T-helper 17 cell (primary cell): ENCODE data around the gene LDB3. TPM values are rescaled to one million over a fixed set of nuclear protein-coding genes. Genes with fewer than 3 reads are reported as not detected.

Source experiments
- ATAC-seq: fragments of 150-1000 bp; cut with Tn5 transposase; 2 replicates; pipeline ENCODE4 v1.10.0; 2021; ENCODE audit warnings: mild to moderate bottlenecking, moderate library complexity
- DNase-seq, 3 donors: peaks; one replicate each; pipeline versions ENCODE4 v3.0.0 to v3.0.0-alpha.2; 2020 to 2021
- H3K9me3 ChIP-seq: one replicate; pipeline ENCODE4 v1.7.0; 2013; ENCODE audit warnings: low read length, mild to moderate bottlenecking; ENCODE audit not compliant: control insufficient read depth, poor library complexity, severe bottlenecking
- H3K27ac Mint-ChIP-seq: one replicate; pipeline ENCODE4 v1.8.0; 2022; ENCODE audit warnings: mild to moderate bottlenecking, moderate library complexity, mixed read lengths
- H3K27me3 Mint-ChIP-seq: one replicate; pipeline ENCODE4 v1.8.0; 2022; ENCODE audit warnings: mixed read lengths
- H3K36me3 Mint-ChIP-seq: one replicate; pipeline ENCODE4 v1.8.0; 2022; ENCODE audit warnings: low read depth, mixed read lengths
- H3K4me1 Mint-ChIP-seq: one replicate; pipeline ENCODE4 v1.8.0; 2022; ENCODE audit warnings: mild to moderate bottlenecking, mixed read lengths
- H3K4me3 Mint-ChIP-seq: one replicate; pipeline ENCODE4 v1.8.0; 2022; ENCODE audit warnings: mild to moderate bottlenecking, moderate library complexity, mixed read lengths
- total RNA-seq, 4 donors: library from RNA in 2 of 4; stranded (reverse) in 2 of 4; gene quantifications; one replicate each; pipeline ENCODE4 v1.2.3 and lab custom pipeline; 2022 to 2026

Gene LDB3
- total RNA-seq, 2 donors from 2014 or later: not detected

- no peaks in the 10 kb centered on the region for H3K9me3 ChIP-seq
- ATAC-seq (no peak), DNase-seq (no peak)
- no peaks in the 10 kb centered on the region for H3K27me3 Mint-ChIP-seq
- H3K4me3 Mint-ChIP-seq: no peak overlapping the region
- H3K36me3 Mint-ChIP-seq: no peaks in the 10 kb centered on the region
- no peak overlapping the region for H3K27ac Mint-ChIP-seq
- peaks cover 5% of the 10 kb centered on the region for H3K4me1 Mint-ChIP-seq
Observed at GRCh38 chr10:86663576-86664339, 4.6 kb upstream of the LDB3 start.

- Mint-ChIP-seq H3K27ac (no peak overlapping the region), H3K4me1 (peaks cover 5% of the 10 kb centered on the region), H3K4me3 (no peak overlapping the region), H3K36me3 (no peaks in the 10 kb centered on the region), H3K27me3 (no peaks in the 10 kb centered on the region)
- no peak for DNase-seq
- ATAC-seq: no peak
- H3K9me3 ChIP-seq: no peaks in the 10 kb centered on the region
Observed at GRCh38 chr10:86664341-86665217, 3.7 kb upstream of the LDB3 start.

- Mint-ChIP-seq H3K27me3 (no peaks in the 10 kb centered on the region), H3K4me1 (peaks cover 5% of the 10 kb centered on the region), H3K27ac (no peak overlapping the region), H3K4me3 (no peak overlapping the region), H3K36me3 (no peaks in the 10 kb centered on the region)
- no peak for ATAC-seq
- DNase-seq: no peak
- no peaks in the 10 kb centered on the region for H3K9me3 ChIP-seq
Observed at GRCh38 chr10:86665218-86665607, 3.1 kb upstream of the LDB3 start.

DNA sequence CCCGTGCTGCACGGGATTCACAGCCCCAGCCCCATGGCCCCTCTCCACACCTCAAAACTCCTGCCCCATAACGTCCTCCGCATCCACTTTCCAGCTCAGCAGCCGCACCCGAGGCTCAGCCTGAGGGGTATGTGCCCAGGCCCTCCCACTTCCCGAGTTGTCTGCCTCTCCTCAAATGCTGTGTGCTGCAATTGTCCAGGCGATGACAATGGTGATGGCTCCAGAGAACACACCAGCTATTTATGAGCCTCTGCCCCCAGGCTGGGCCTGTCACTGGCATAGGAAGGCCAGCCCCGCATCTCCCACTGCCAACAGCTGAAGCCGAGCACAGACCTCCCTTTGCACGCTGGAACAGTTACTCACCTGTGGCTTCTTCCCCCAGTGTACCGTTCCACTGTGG, 2.4 kb upstream of the LDB3 start:
- Mint-ChIP-seq H3K36me3 (no peaks in the 10 kb centered on the region), H3K4me3 (no peak overlapping the region), H3K4me1 (peaks cover 5% of the 10 kb centered on the region), H3K27ac (no peak overlapping the region), H3K27me3 (no peaks in the 10 kb centered on the region)
- ATAC-seq (no peak), DNase-seq (no peak)
- no peaks in the 10 kb centered on the region for H3K9me3 ChIP-seq

GRCh38 chr10:86666538-86666937, 1.8 kb upstream of the LDB3 start:
- ATAC-seq (no peak), DNase-seq (no peak)
- Mint-ChIP-seq H3K4me3 (no peak overlapping the region), H3K36me3 (no peaks in the 10 kb centered on the region), H3K4me1 (peaks cover 5% of the 10 kb centered on the region), H3K27me3 (no peaks in the 10 kb centered on the region), H3K27ac (no peak overlapping the region)
- no peaks in the 10 kb centered on the region for H3K9me3 ChIP-seq

- no peaks in the 10 kb centered on the region for H3K9me3 ChIP-seq
- H3K4me1 Mint-ChIP-seq: peaks cover 5% of the 10 kb centered on the region
- no peaks in the 10 kb centered on the region for H3K36me3 Mint-ChIP-seq
- no peak overlapping the region for H3K27ac Mint-ChIP-seq
- no peaks in the 10 kb centered on the region for H3K27me3 Mint-ChIP-seq
- ATAC-seq (no peak), DNase-seq (no peak)
- no peak overlapping the region for H3K4me3 Mint-ChIP-seq
Observed at GRCh38 chr10:86667421-86668181, 710 bp upstream of the LDB3 start.

GRCh38 chr10:86670290-86670811, 2.0 kb downstream of the LDB3 start:
- H3K9me3 ChIP-seq: no peaks in the 10 kb centered on the region
- Mint-ChIP-seq H3K4me3 (no peak overlapping the region), H3K36me3 (no peaks in the 10 kb centered on the region), H3K27me3 (peaks cover 12% of the 10 kb centered on the region), H3K27ac (no peak overlapping the region), H3K4me1 (peaks cover 4% of the 10 kb centered on the region)
- no peak for ATAC-seq
- DNase-seq: no peak

DNA sequence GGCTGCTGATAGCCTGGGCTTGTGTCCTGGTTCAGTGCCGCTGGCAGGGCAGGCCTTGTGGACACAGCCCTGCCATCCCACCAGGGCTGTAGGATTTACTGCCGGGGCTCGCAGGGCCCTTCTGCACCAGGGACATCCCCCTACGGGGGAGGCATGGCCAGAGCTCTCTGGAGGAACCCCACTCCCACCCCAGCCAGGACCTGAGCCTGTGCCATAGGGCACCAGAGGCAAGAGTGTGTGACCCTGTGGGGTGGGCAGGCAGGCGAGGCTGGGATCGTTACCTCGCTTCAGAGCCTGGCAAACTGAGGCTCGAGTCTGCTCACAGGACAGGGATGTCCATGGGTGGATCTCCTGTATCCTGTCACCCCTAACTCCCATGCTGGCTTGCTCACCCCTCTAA, 2.6 kb downstream of the LDB3 start:
- ATAC-seq (no peak), DNase-seq (no peak)
- H3K36me3 Mint-ChIP-seq: no peaks in the 10 kb centered on the region
- H3K27me3 Mint-ChIP-seq: peaks cover 17% of the 10 kb centered on the region
- H3K4me3 Mint-ChIP-seq: no peak overlapping the region
- no peak overlapping the region for H3K27ac Mint-ChIP-seq
- no peaks in the 10 kb centered on the region for H3K9me3 ChIP-seq
- H3K4me1 Mint-ChIP-seq: peaks cover 4% of the 10 kb centered on the region

- Mint-ChIP-seq H3K36me3 (no peaks in the 10 kb centered on the region), H3K27me3 (peaks cover 20% of the 10 kb centered on the region), H3K4me3 (no peak overlapping the region), H3K4me1 (peaks cover 2% of the 10 kb centered on the region), H3K27ac (no peak overlapping the region)
- H3K9me3 ChIP-seq: no peaks in the 10 kb centered on the region
- DNase-seq (no peak), ATAC-seq (no peak)
Observed at GRCh38 chr10:86671419-86671818, 3.1 kb downstream of the LDB3 start.

- ATAC-seq (no peak), DNase-seq (no peak)
- no peaks in the 10 kb centered on the region for H3K9me3 ChIP-seq
- H3K27ac Mint-ChIP-seq: no peak overlapping the region
- peaks cover 20% of the 10 kb centered on the region for H3K27me3 Mint-ChIP-seq
- H3K4me3 Mint-ChIP-seq: no peak overlapping the region
- H3K4me1 Mint-ChIP-seq: peaks cover 2% of the 10 kb centered on the region
- no peaks in the 10 kb centered on the region for H3K36me3 Mint-ChIP-seq
Observed at GRCh38 chr10:86671985-86672710, 3.8 kb downstream of the LDB3 start.

- no peak for ATAC-seq
- H3K4me3 Mint-ChIP-seq: no peak overlapping the region
- no peaks in the 10 kb centered on the region for H3K9me3 ChIP-seq
- H3K36me3 Mint-ChIP-seq: no peaks in the 10 kb centered on the region
- DNase-seq: no peak
- H3K27me3 Mint-ChIP-seq: peaks cover 20% of the 10 kb centered on the region
- peaks cover 2% of the 10 kb centered on the region for H3K4me1 Mint-ChIP-seq
- H3K27ac Mint-ChIP-seq: no peak overlapping the region
Observed at GRCh38 chr10:86673216-86673826, 5.0 kb downstream of the LDB3 start.

DNA sequence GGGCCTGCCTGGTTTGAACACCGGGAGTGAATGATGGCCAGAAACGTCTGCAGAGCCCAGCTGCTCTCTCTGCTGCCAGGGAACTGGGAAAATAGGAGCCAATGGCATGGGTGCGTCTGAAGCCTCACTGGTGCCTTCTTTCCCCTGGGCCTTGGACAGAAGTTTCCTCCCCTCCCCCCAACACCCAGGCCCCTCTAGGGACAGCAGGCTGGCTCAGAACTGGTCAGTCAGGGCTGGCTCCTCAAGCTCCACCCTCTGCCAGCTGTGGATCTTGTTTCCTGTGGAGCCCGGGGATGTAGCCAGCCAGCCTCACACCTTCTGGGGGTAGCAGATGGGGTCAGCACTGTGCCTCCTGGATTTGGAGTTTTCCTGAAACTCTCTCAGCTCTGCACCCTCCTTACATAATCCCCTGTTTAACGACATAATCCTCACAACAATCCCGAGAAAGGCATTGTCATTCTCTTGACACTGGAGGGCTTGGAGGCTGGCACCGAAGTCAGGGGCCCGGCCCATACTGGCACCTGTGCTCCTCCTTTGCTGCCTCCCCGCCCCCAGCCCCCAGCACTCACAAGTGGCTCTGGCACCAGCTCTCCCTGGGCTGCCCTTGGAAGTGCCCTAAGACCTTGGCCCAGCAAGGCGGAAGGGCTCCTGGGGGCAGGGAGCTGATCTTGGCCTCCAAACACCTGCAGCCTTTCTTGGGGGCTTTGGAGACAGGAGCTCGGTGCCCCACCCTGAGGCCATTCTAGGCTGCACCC, 5.7 kb downstream of the LDB3 start:
- no peaks in the 10 kb centered on the region for H3K9me3 ChIP-seq
- Mint-ChIP-seq H3K4me3 (no peak overlapping the region), H3K27me3 (peaks cover 22% of the 10 kb centered on the region), H3K4me1 (peaks cover 2% of the 10 kb centered on the region), H3K27ac (no peak overlapping the region), H3K36me3 (no peaks in the 10 kb centered on the region)
- DNase-seq (no peak), ATAC-seq (no peak)
